SK-N-SH treated with all-trans-retinoic acid at 6 μM for 48 hours (cell line): Measurements from ENCODE around the gene KRTAP7-1.

Experiments
- ATAC-seq: fragments of 200-7000 bp; cut with Tn5 transposase; 3 replicates; pipeline ENCODE4 v1.9.1; 2020; ENCODE audit warnings: mild to moderate bottlenecking, moderate library complexity
- ARNTL ChIP-seq: fragments of 450-650 bp; formaldehyde crosslinking; IDR thresholded peaks from 2 replicates; pipeline ENCODE4 v1.5.0; 2020; ENCODE audit warnings: low read depth, mild to moderate bottlenecking, moderate library complexity, borderline replicate concordance
- BACH2 ChIP-seq: fragments of 250-450 bp; sonication (Bioruptor Pico); IDR thresholded peaks from 2 replicates; pipeline ENCODE4 v1.9.0; 2021; ENCODE audit warnings: mild to moderate bottlenecking, borderline replicate concordance
- CSDC2 ChIP-seq: fragments of 250-450 bp; sonication (Bioruptor Pico); IDR thresholded peaks from 2 replicates; pipeline ENCODE4 v1.5.0; 2020; ENCODE audit warnings: mild to moderate bottlenecking, moderate library complexity
- ESRRG ChIP-seq: fragments of 250-450 bp; sonication (Bioruptor Pico); IDR thresholded peaks from 2 replicates; pipeline ENCODE4 v1.6.1; 2021; ENCODE audit warnings: mild to moderate bottlenecking
- GLIS3 ChIP-seq: fragments of 250-450 bp; sonication (Bioruptor Pico); IDR thresholded peaks from 2 replicates; pipeline ENCODE4 v1.5.0; 2020; ENCODE audit warnings: mild to moderate bottlenecking, moderate library complexity
- ISL1 ChIP-seq: fragments of 250-450 bp; sonication (Bioruptor Pico); IDR thresholded peaks from 2 replicates; pipeline ENCODE4 v2.1.2; 2022; ENCODE audit warnings: mild to moderate bottlenecking, moderate library complexity
- OSR1 ChIP-seq: fragments of 250-450 bp; sonication (Bioruptor Pico); IDR thresholded peaks from 2 replicates; pipeline ENCODE4 v1.8.0; 2022; ENCODE audit warnings: moderate library complexity, mild to moderate bottlenecking, inconsistent platforms
- PPARA ChIP-seq: fragments of 250-450 bp; sonication (Bioruptor Pico); IDR thresholded peaks from 2 replicates; pipeline ENCODE4 v1.5.0; 2020; ENCODE audit warnings: mild to moderate bottlenecking, borderline replicate concordance
- RARB ChIP-seq: fragments of 250-450 bp; sonication (Bioruptor Pico); IDR thresholded peaks from 2 replicates; pipeline ENCODE4 v1.8.0; 2021; ENCODE audit warnings: mild to moderate bottlenecking, moderate library complexity
- SNAI2 ChIP-seq: fragments of 250-450 bp; sonication (Bioruptor Pico); IDR thresholded peaks from 2 replicates; pipeline ENCODE4 v1.5.0; 2020; ENCODE audit warnings: mild to moderate bottlenecking, moderate library complexity
- TOX ChIP-seq: fragments of 250-450 bp; sonication (Bioruptor Pico); IDR thresholded peaks from 2 replicates; pipeline ENCODE4 v1.8.0; 2021; ENCODE audit warnings: mild to moderate bottlenecking, moderate library complexity, borderline replicate concordance
- ZC3H10 ChIP-seq: fragments of 250-450 bp; sonication (Bioruptor Pico); IDR thresholded peaks from 2 replicates; pipeline ENCODE4 v1.5.1; 2021; ENCODE audit warnings: mild to moderate bottlenecking, moderate library complexity
- ZFP3 ChIP-seq: fragments of 250-450 bp; sonication (Bioruptor Pico); IDR thresholded peaks from 2 replicates; pipeline ENCODE4 v1.5.0; 2020; ENCODE audit warnings: mild to moderate bottlenecking, moderate library complexity
- ZFP30 ChIP-seq: fragments of 450-650 bp; formaldehyde crosslinking; IDR thresholded peaks from 2 replicates; pipeline ENCODE4 v1.5.0; 2022; ENCODE audit warnings: mild to moderate bottlenecking, moderate library complexity
- ZNF565 ChIP-seq: fragments of 450-650 bp; formaldehyde crosslinking; conservative IDR thresholded peaks from 2 replicates; pipeline ENCODE4 v1.5.0; 2020; ENCODE audit warnings: low read depth, mild to moderate bottlenecking, moderate library complexity
- ZNF70 ChIP-seq: fragments of 450-650 bp; formaldehyde crosslinking; IDR thresholded peaks from 2 replicates; pipeline ENCODE4 v1.5.0; 2020; ENCODE audit warnings: mild to moderate bottlenecking, moderate library complexity
- ZNF8 ChIP-seq: fragments of 450-650 bp; formaldehyde crosslinking; IDR thresholded peaks from 2 replicates; pipeline ENCODE4 v1.5.0; 2020; ENCODE audit warnings: mild to moderate bottlenecking, moderate library complexity
- TF ChIP-seq, protein P1 (sequence below): fragments of 250-450 bp; sonication (Bioruptor Pico); IDR thresholded peaks from 2 replicates; pipeline ENCODE4 v1.5.1; 2020; ENCODE audit warnings: low read depth, mild to moderate bottlenecking, moderate library complexity
- TF ChIP-seq, protein P2 (sequence below): fragments of 250-450 bp; sonication (Bioruptor Pico); IDR thresholded peaks from 2 replicates; pipeline ENCODE4 v1.5.0; 2020; ENCODE audit warnings: mild to moderate bottlenecking, moderate library complexity
- TF ChIP-seq, protein P3 (sequence below): fragments of 250-450 bp; sonication (Bioruptor Pico); IDR thresholded peaks from 2 replicates; pipeline ENCODE4 v1.8.0; 2021; ENCODE audit warnings: low read depth, mild to moderate bottlenecking, moderate library complexity, borderline replicate concordance

Gene KRTAP7-1

DNA sequence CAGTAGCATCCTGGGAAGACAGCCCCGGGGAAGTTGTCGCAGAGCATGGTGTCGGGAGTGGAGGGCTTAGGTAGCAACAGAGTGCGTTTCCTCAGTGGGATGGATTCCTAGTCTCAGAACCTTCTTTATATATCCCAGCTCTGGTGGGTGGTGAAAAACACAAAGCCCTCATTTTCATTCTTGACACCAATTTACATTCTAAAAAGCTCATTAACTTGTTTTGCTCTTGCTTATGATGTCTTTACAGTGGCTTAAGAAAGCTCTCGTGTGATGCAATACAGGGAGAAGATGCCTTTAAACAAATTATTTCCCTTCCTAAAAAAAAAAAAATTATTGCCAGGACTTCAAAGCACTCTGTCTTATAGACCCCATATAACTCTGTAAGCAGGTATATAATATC lies 16.4 kb downstream of the KRTAP7-1 start, which contains the start of gene KRTAP8-1:
Gene KRTAP8-1 (minus strand): TSS at position 101 of the 400 bp plus-strand sequence. CDS start 54 bp downstream, at position 47.
- no peak for ATAC-seq
- TF ChIP-seq ESRRG (CRISPR knock-in tag) (no peak), ARNTL (CRISPR knock-in tag) (no peak), OSR1 (CRISPR knock-in tag) (no peak), ZNF565 (no peak), RARB (CRISPR knock-in tag) (no peak), BACH2 (CRISPR knock-in tag) (no peak), ZNF70 (CRISPR knock-in tag) (no peak), GLIS3 (CRISPR knock-in tag) (no peak), ZC3H10 (no peak), CSDC2 (no peak)

DNA sequence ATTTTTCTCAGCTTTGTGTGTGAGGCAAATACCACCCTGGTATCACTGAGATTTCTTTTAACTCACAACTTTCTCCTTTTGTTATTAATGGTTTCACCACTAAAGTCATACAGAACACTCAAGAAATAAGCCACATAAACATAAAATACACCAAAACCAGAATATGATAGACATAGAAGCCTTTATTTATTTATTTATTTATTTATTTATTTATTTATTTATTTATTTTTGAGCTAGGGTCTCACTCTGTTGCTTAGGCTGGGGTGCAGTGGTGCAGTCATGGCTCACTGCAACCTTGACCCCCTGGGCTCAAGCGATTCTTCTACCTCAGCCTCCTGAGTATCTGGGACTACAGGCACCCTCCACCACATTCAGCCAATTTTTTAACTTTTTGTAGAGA lies 29.0 kb downstream of the KRTAP7-1 start:
- TF ChIP-seq, protein P1, sequence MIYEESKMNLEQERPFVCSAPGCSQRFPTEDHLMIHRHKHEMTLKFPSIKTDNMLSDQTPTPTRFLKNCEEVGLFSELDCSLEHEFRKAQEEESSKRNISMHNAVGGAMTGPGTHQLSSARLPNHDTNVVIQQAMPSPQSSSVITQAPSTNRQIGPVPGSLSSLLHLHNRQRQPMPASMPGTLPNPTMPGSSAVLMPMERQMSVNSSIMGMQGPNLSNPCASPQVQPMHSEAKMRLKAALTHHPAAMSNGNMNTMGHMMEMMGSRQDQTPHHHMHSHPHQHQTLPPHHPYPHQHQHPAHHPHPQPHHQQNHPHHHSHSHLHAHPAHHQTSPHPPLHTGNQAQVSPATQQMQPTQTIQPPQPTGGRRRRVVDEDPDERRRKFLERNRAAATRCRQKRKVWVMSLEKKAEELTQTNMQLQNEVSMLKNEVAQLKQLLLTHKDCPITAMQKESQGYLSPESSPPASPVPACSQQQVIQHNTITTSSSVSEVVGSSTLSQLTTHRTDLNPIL (CRISPR knock-in tag) = no peak
- TF ChIP-seq, protein P2, sequence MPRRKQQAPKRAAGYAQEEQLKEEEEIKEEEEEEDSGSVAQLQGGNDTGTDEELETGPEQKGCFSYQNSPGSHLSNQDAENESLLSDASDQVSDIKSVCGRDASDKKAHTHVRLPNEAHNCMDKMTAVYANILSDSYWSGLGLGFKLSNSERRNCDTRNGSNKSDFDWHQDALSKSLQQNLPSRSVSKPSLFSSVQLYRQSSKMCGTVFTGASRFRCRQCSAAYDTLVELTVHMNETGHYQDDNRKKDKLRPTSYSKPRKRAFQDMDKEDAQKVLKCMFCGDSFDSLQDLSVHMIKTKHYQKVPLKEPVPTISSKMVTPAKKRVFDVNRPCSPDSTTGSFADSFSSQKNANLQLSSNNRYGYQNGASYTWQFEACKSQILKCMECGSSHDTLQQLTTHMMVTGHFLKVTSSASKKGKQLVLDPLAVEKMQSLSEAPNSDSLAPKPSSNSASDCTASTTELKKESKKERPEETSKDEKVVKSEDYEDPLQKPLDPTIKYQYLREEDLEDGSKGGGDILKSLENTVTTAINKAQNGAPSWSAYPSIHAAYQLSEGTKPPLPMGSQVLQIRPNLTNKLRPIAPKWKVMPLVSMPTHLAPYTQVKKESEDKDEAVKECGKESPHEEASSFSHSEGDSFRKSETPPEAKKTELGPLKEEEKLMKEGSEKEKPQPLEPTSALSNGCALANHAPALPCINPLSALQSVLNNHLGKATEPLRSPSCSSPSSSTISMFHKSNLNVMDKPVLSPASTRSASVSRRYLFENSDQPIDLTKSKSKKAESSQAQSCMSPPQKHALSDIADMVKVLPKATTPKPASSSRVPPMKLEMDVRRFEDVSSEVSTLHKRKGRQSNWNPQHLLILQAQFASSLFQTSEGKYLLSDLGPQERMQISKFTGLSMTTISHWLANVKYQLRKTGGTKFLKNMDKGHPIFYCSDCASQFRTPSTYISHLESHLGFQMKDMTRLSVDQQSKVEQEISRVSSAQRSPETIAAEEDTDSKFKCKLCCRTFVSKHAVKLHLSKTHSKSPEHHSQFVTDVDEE = no peak
- TF ChIP-seq PPARA (CRISPR knock-in tag) (no peak), ZNF565 (no peak), ARNTL (CRISPR knock-in tag) (no peak)
- ATAC-seq = no peak

DNA sequence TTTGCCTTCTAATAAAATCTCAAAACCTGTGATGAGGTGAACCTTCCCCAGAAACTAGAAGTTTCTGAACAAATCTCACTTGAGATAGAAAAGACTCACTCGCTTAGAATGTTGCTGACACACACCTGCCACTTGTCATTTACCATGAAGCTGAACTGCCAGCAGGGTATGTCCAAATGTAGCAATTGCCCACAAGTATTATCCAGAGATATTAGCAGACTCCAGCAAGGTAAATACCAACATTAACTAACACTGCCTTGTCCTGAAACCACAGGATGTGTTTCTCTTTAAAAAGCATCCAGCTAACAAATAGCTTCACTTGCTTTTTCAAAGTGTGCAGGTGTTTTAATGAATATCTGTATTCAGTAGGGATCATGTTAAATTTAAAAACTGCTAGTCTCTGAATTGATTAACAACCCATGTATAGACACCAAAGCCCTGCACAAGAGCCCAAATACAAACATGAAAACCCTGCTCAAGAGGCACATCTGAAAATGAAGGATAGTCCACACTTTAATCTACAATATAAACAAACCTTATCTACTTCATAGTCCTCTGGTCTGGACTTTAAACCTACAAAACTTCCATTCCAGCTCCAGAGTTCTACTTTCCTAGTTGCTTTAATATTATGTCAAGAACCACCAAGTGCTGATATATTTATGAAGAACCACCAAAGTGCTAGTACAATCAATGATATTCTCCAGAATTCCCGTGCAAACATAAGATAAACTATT lies 35.8 kb downstream of the KRTAP7-1 start:
- no peak for ATAC-seq
- no peak for TF ChIP-seq ZFP30 (CRISPR knock-in tag)
- TF ChIP-seq BACH2 (CRISPR knock-in tag) = no peak
- TF ChIP-seq, protein P2 = no peak
- TF ChIP-seq OSR1 (CRISPR knock-in tag) = no peak

DNA sequence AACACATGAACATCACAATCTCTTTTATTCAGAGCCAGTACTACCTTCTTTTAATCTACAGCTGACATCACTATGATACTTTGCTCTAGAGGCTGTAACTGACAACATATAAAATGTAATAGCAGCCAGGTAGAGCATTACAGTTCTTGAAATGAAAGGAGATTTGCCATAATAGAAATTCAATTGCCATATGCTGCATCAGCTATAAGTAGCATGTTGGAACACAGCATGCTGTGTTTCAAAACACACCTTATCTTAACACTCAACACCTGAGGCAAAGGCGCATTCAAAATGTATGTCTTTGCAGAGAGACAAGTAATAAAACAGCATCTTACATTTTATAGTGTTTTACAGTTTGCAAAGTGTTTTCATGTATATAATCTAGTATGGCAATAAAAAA lies 50.3 kb downstream of the KRTAP7-1 start:
- ATAC-seq = no peak
- no peak for TF ChIP-seq TOX (CRISPR knock-in tag)
- TF ChIP-seq BACH2 (CRISPR knock-in tag) = no peak
- TF ChIP-seq SNAI2 (CRISPR knock-in tag) = no peak
- no peak for TF ChIP-seq ZFP3
- no peak for TF ChIP-seq PPARA (CRISPR knock-in tag)
- no peak for TF ChIP-seq OSR1 (CRISPR knock-in tag)
- TF ChIP-seq, protein P3, sequence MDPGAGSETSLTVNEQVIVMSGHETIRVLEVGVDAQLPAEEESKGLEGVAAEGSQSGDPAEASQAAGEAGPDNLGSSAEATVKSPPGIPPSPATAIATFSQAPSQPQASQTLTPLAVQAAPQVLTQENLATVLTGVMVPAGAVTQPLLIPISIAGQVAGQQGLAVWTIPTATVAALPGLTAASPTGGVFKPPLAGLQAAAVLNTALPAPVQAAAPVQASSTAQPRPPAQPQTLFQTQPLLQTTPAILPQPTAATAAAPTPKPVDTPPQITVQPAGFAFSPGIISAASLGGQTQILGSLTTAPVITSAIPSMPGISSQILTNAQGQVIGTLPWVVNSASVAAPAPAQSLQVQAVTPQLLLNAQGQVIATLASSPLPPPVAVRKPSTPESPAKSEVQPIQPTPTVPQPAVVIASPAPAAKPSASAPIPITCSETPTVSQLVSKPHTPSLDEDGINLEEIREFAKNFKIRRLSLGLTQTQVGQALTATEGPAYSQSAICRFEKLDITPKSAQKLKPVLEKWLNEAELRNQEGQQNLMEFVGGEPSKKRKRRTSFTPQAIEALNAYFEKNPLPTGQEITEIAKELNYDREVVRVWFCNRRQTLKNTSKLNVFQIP (CRISPR knock-in tag) = no peak
- TF ChIP-seq ISL1 (CRISPR knock-in tag) = no peak
- no peak for TF ChIP-seq ZNF8 (CRISPR knock-in tag)
- TF ChIP-seq, protein P2 = no peak
- no peak for TF ChIP-seq ARNTL (CRISPR knock-in tag)
- no peak for TF ChIP-seq ZFP30 (CRISPR knock-in tag)
- TF ChIP-seq ZNF565 = no peak
- TF ChIP-seq, protein P1 (CRISPR knock-in tag) = no peak
